ENCODE data around the gene MYOM1. TPM values are rescaled to one million over a fixed set of nuclear protein-coding genes. Genes with fewer than 3 reads are reported as not detected.

MYOM1 gene
- total RNA-seq, 1 donor from 2014 or later = 0.49 TPM

- no peaks in the 10 kb centered on the region for H3K9me3 Mint-ChIP-seq (ENCODE audit: unreplicated experiment)
- peaks cover 4% of the 10 kb centered on the region for H3K4me1 Mint-ChIP-seq (ENCODE audit: unreplicated experiment)
- H3K36me3 Mint-ChIP-seq (ENCODE audit: low read depth, unreplicated experiment) = no peaks in the 10 kb centered on the region
- H3K4me3 Mint-ChIP-seq (ENCODE audit: unreplicated experiment) = no peak overlapping the region
- no peak for DNase-seq (ENCODE audit: low spot score)
- no peak overlapping the region for H3K27ac Mint-ChIP-seq (ENCODE audit: unreplicated experiment)
- no peaks in the 10 kb centered on the region for H3K27me3 Mint-ChIP-seq (ENCODE audit: unreplicated experiment)
- TF ChIP-seq, protein P1, sequence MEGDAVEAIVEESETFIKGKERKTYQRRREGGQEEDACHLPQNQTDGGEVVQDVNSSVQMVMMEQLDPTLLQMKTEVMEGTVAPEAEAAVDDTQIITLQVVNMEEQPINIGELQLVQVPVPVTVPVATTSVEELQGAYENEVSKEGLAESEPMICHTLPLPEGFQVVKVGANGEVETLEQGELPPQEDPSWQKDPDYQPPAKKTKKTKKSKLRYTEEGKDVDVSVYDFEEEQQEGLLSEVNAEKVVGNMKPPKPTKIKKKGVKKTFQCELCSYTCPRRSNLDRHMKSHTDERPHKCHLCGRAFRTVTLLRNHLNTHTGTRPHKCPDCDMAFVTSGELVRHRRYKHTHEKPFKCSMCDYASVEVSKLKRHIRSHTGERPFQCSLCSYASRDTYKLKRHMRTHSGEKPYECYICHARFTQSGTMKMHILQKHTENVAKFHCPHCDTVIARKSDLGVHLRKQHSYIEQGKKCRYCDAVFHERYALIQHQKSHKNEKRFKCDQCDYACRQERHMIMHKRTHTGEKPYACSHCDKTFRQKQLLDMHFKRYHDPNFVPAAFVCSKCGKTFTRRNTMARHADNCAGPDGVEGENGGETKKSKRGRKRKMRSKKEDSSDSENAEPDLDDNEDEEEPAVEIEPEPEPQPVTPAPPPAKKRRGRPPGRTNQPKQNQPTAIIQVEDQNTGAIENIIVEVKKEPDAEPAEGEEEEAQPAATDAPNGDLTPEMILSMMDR (IDR thresholded peaks at IDR 0.05; ENCODE audit: unreplicated experiment) = no peak
Measured at GRCh38 chr18:3152294-3152693, 67.5 kb downstream of the MYOM1 start.

DNA sequence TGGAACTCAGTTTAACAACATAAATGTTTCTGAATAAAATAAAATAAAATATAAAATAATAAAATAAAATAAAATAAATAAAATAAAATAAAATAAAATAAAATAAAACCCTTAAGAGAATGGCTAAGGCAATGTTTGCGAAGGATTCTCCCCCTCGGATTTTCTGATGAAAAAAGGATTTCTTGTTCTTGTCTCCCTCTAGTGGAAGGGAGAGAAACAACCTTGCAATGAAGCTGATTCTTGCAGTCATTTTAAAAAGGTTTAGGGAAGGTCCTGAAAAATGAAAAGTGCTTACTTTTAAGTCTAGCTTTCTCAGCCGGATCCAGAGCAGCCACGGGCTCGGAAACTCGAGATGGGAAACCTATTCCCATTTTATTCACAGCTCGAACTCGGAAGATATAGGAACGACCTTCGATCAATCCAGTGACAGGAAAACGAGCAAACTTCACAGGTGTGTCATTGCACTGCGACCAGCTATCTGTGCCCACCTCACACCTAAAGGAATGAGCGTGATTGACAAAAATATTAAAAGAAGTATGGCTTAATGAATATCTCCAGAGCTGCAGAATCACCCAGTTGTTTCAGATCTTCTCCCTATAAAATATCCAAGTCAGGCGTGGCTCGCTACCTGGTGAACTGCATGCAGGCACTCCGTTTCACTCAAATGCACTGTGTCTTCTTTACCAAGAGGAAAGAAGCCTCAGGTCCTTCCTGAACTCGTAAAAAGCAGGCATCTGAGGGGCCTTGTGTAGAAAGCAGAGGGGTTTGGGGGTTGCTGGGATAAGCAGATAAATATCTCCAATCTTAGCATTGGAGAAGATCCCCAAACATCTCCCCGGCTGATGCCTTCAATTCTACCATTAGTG is 68.1 kb downstream of the MYOM1 start:
- DNase-seq (ENCODE audit: low spot score) = no peak
- no peaks in the 10 kb centered on the region for H3K9me3 Mint-ChIP-seq (ENCODE audit: unreplicated experiment)
- H3K36me3 Mint-ChIP-seq (ENCODE audit: low read depth, unreplicated experiment) = no peaks in the 10 kb centered on the region
- TF ChIP-seq, protein P1 (IDR thresholded peaks at IDR 0.05; ENCODE audit: unreplicated experiment) = peak; percentile 94
- H3K4me1 Mint-ChIP-seq (ENCODE audit: unreplicated experiment) = peaks cover 4% of the 10 kb centered on the region
- no peaks in the 10 kb centered on the region for H3K27me3 Mint-ChIP-seq (ENCODE audit: unreplicated experiment)
- no peak overlapping the region for H3K4me3 Mint-ChIP-seq (ENCODE audit: unreplicated experiment)
- no peak overlapping the region for H3K27ac Mint-ChIP-seq (ENCODE audit: unreplicated experiment)

GRCh38 chr18:3150688-3151087 is 69.1 kb downstream of the MYOM1 start:
- no peaks in the 10 kb centered on the region for H3K36me3 Mint-ChIP-seq (ENCODE audit: low read depth, unreplicated experiment)
- no peak overlapping the region for H3K27ac Mint-ChIP-seq (ENCODE audit: unreplicated experiment)
- H3K9me3 Mint-ChIP-seq (ENCODE audit: unreplicated experiment) = no peaks in the 10 kb centered on the region
- DNase-seq (ENCODE audit: low spot score) = no peak
- peaks cover 4% of the 10 kb centered on the region for H3K4me1 Mint-ChIP-seq (ENCODE audit: unreplicated experiment)
- H3K27me3 Mint-ChIP-seq (ENCODE audit: unreplicated experiment) = no peaks in the 10 kb centered on the region
- TF ChIP-seq, protein P1 (IDR thresholded peaks at IDR 0.05; ENCODE audit: unreplicated experiment) = no peak
- H3K4me3 Mint-ChIP-seq (ENCODE audit: unreplicated experiment) = no peak overlapping the region

DNA sequence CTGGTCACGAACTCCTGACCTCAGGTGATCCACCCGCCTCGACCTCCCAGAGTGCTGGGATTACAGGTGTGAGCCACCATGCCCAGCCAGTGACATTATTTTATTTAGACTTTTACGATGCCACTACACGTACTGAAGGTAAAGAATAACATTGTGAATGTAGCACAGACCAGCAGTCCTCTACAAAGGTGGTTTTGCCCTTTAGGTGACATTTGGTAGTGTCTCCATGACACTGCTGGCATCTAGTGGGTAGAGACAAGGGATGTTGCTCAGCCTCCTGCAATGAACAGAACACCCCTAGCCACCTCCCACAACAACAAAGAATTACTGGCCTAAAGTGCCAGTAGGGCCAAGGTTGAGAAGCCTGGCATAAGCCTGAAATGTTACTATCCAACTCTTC is 69.5 kb downstream of the MYOM1 start:
- Mint-ChIP-seq H3K36me3 (ENCODE audit: low read depth, unreplicated experiment) (no peaks in the 10 kb centered on the region), H3K4me1 (ENCODE audit: unreplicated experiment) (peaks cover 4% of the 10 kb centered on the region), H3K27me3 (ENCODE audit: unreplicated experiment) (no peaks in the 10 kb centered on the region), H3K4me3 (ENCODE audit: unreplicated experiment) (no peak overlapping the region), H3K9me3 (ENCODE audit: unreplicated experiment) (no peaks in the 10 kb centered on the region), H3K27ac (ENCODE audit: unreplicated experiment) (no peak overlapping the region)
- DNase-seq (ENCODE audit: low spot score) = no peak
- TF ChIP-seq, protein P1 (IDR thresholded peaks at IDR 0.05; ENCODE audit: unreplicated experiment) = no peak

DNA sequence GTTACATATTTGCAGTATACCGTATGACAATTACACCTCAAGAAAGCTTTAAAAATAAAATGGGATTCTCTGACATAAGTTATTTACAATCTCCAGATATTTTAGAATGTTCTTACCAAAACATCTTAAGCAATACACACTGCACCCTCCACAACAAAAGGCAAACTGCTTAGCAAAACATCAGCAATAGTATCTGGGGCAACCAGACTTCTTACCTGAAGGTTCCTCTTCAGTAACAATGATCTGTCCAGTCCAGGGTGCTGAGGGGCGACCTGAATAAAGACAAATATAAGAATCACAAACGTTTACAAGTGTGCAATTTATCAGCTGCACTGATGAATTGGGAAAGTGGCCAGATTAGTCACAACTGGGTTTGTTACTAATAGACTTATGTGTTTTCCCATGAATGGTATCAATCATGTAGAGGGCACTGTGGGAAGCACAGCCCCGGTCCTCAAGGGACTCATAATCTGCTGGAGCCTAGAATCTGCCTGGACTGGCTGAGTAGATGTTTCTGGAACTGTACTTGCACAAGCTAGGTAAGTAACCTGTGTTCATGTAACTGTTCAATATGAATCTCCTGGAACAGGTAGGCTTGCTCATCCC is 70.7 kb downstream of the MYOM1 start:
- TF ChIP-seq, protein P1 (IDR thresholded peaks at IDR 0.05; ENCODE audit: unreplicated experiment) = no peak
- no peak for DNase-seq (ENCODE audit: low spot score)
- Mint-ChIP-seq H3K9me3 (ENCODE audit: unreplicated experiment) (no peaks in the 10 kb centered on the region), H3K36me3 (ENCODE audit: low read depth, unreplicated experiment) (no peaks in the 10 kb centered on the region), H3K27ac (ENCODE audit: unreplicated experiment) (no peak overlapping the region), H3K4me1 (ENCODE audit: unreplicated experiment) (peaks cover 4% of the 10 kb centered on the region), H3K27me3 (ENCODE audit: unreplicated experiment) (no peaks in the 10 kb centered on the region), H3K4me3 (ENCODE audit: unreplicated experiment) (no peak overlapping the region)

Measured in endothelial cell (in vitro differentiated cells).